ENCODE data around the gene PRKRIP1. TPM values are rescaled to one million over a fixed set of nuclear protein-coding genes. Genes with fewer than 3 reads are reported as not detected.
"Not testable (repeated sequence)": the region's sequence is repeated elsewhere in the genome, so short reads cannot be mapped to it uniquely, and the experiment has no call there.

PRKRIP1 gene
- total and polyA plus RNA-seq, 2 experiments from 2014 or later: 25.5 to 29.1 TPM

GRCh38 chr7:102404005-102404861 lies 8.1 kb downstream of the PRKRIP1 start:
- Mint-ChIP-seq H3K27me3 (ENCODE audit: insufficient read depth, low read depth, poor library complexity) (peaks cover 9% of the 10 kb centered on the region), H3K9me3 (peaks cover 2% of the 10 kb centered on the region; the same call in 1 of the 3 replicates), H3K4me1 (peaks cover 3% of the 10 kb centered on the region; the same call in 1 of the 3 replicates), H3K4me3 (no peak overlapping the region), H3K27ac (no peak overlapping the region), H3K36me3 (ENCODE audit: low read depth) (peaks cover 86% of the 10 kb centered on the region)
- Histone ChIP-seq H3K9me2 (ENCODE audit: insufficient read depth) (no peaks in the 10 kb centered on the region), H3K27ac (ENCODE audit: low read depth) (peak overlapping the region; percentile 27; the same call in 1 of the 2 replicates), H3F3A (replicated peaks; ENCODE audit: low read depth) (peaks cover 17% of the 10 kb centered on the region; the same call in 1 of the 2 replicates), H3K4me1 (ENCODE audit: insufficient read depth) (no peaks in the 10 kb centered on the region), H3K4me2 (no peak overlapping the region), H3K4me3 (no peak overlapping the region), H3K36me3 (ENCODE audit: insufficient read depth) (peaks cover 49% of the 10 kb centered on the region), H3K27me3 (ENCODE audit: insufficient read depth) (no peaks in the 10 kb centered on the region), H2AFZ (no peak overlapping the region), H4K20me1 (replicated peaks; ENCODE audit: insufficient read depth) (peaks cover 7% of the 10 kb centered on the region), H3K79me2 (replicated peaks; ENCODE audit: insufficient read depth) (no peaks in the 10 kb centered on the region)
- DNase-seq (ENCODE audit: low spot score) (peak; percentile 87), ATAC-seq (peak; percentile 100)
- TF ChIP-seq CTCF (conservative IDR thresholded peaks at IDR 0.05; ENCODE audit: low read depth in 2 of 2): peak; percentile 60 to 80
- TF ChIP-seq ZNF114 (CRISPR knock-in tag; IDR thresholded peaks at IDR 0.05): no peak

GRCh38 chr7:102404862-102405188 lies 8.7 kb downstream of the PRKRIP1 start:
- H3K27ac Mint-ChIP-seq; H3K4me3 ChIP-seq; DNase-seq (ENCODE audit: low spot score); H3K4me2 ChIP-seq; H2AFZ ChIP-seq; H3K27me3 ChIP-seq (ENCODE audit: insufficient read depth); H3K27ac ChIP-seq (ENCODE audit: low read depth); H3K9me2 ChIP-seq (ENCODE audit: insufficient read depth); H3K4me1 Mint-ChIP-seq; H3K4me1 ChIP-seq (ENCODE audit: insufficient read depth); H3K9me3 Mint-ChIP-seq; H4K20me1 ChIP-seq (replicated peaks; ENCODE audit: insufficient read depth); ATAC-seq; H3K79me2 ChIP-seq (replicated peaks; ENCODE audit: insufficient read depth); H3K4me3 Mint-ChIP-seq; H3K27me3 Mint-ChIP-seq (ENCODE audit: insufficient read depth, low read depth, poor library complexity): not testable (repeated sequence)
- peak in 1 of 2 experiments; percentile 5; a peak in 1 of 4 replicates for TF ChIP-seq CTCF (conservative IDR thresholded peaks at IDR 0.05; ENCODE audit: low read depth in 2 of 2)
- Histone ChIP-seq H3K36me3 (ENCODE audit: insufficient read depth) (peaks cover 51% of the 10 kb centered on the region), H3F3A (replicated peaks; ENCODE audit: low read depth) (peaks cover 15% of the 10 kb centered on the region; the same call in 1 of the 2 replicates)
- H3K36me3 Mint-ChIP-seq (ENCODE audit: low read depth): peaks cover 86% of the 10 kb centered on the region

- Histone ChIP-seq H4K20me1 (replicated peaks; ENCODE audit: insufficient read depth) (peaks cover 17% of the 10 kb centered on the region), H3K4me3 (no peak overlapping the region), H3F3A (replicated peaks; ENCODE audit: low read depth) (peaks cover 13% of the 10 kb centered on the region; the same call in 1 of the 2 replicates), H3K36me3 (ENCODE audit: insufficient read depth) (peaks cover 34% of the 10 kb centered on the region), H2AFZ (no peak overlapping the region), H3K79me2 (replicated peaks; ENCODE audit: insufficient read depth) (no peaks in the 10 kb centered on the region; the same call in 1 of the 2 replicates), H3K27me3 (ENCODE audit: insufficient read depth) (no peaks in the 10 kb centered on the region), H3K4me2 (no peak overlapping the region), H3K9me2 (ENCODE audit: insufficient read depth) (no peaks in the 10 kb centered on the region), H3K27ac (ENCODE audit: low read depth) (no peak overlapping the region), H3K4me1 (ENCODE audit: insufficient read depth) (no peaks in the 10 kb centered on the region)
- no peak overlapping the region for H3K27ac Mint-ChIP-seq
- peaks cover 3% of the 10 kb centered on the region; the same call in 1 of the 3 replicates for H3K4me1 Mint-ChIP-seq
- peaks cover 6% of the 10 kb centered on the region for H3K27me3 Mint-ChIP-seq (ENCODE audit: insufficient read depth, low read depth, poor library complexity)
- H3K36me3 Mint-ChIP-seq (ENCODE audit: low read depth): peaks cover 85% of the 10 kb centered on the region
- no peak overlapping the region for H3K4me3 Mint-ChIP-seq
- ATAC-seq (no peak), DNase-seq (ENCODE audit: low spot score) (no peak)
- peaks cover 8% of the 10 kb centered on the region; the same call in 2 of the 3 replicates for H3K9me3 Mint-ChIP-seq
- no peak for TF ChIP-seq JUNB (IDR thresholded peaks at IDR 0.05; ENCODE audit: unreplicated experiment)
- no peak for TF ChIP-seq EZH2phosphoT487 (IDR thresholded peaks at IDR 0.05; ENCODE audit: unreplicated experiment)
- no peak for TF ChIP-seq ZNF114 (CRISPR knock-in tag; IDR thresholded peaks at IDR 0.05)
- TF ChIP-seq NANOG (IDR thresholded peaks at IDR 0.05; ENCODE audit: borderline replicate concordance): no peak
- TF ChIP-seq STAT1 (IDR thresholded peaks at IDR 0.05; ENCODE audit: unreplicated experiment): no peak
- no peak for TF ChIP-seq REST (IDR thresholded peaks at IDR 0.05; ENCODE audit: unreplicated experiment)
Observed at GRCh38 chr7:102407910-102408309, 11.7 kb downstream of the PRKRIP1 start.

Data from GM23338 (cell line).